CD4-positive, alpha-beta T cell treated with Interleukin-2 at 100 ng/mL for 4 hours (primary cell): ENCODE results near the gene SLC9A2.
A peak's percentile ranks its signal among the peaks of the same experiment; 100 is the strongest.

ENCODE experiments used
- DNase-seq: peaks from one replicate; pipeline ENCODE4 v3.0.0-alpha.2; 2020; ENCODE audit warnings: low spot score

SLC9A2 gene, protein sequence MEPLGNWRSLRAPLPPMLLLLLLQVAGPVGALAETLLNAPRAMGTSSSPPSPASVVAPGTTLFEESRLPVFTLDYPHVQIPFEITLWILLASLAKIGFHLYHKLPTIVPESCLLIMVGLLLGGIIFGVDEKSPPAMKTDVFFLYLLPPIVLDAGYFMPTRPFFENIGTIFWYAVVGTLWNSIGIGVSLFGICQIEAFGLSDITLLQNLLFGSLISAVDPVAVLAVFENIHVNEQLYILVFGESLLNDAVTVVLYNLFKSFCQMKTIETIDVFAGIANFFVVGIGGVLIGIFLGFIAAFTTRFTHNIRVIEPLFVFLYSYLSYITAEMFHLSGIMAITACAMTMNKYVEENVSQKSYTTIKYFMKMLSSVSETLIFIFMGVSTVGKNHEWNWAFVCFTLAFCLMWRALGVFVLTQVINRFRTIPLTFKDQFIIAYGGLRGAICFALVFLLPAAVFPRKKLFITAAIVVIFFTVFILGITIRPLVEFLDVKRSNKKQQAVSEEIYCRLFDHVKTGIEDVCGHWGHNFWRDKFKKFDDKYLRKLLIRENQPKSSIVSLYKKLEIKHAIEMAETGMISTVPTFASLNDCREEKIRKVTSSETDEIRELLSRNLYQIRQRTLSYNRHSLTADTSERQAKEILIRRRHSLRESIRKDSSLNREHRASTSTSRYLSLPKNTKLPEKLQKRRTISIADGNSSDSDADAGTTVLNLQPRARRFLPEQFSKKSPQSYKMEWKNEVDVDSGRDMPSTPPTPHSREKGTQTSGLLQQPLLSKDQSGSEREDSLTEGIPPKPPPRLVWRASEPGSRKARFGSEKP

DNA sequence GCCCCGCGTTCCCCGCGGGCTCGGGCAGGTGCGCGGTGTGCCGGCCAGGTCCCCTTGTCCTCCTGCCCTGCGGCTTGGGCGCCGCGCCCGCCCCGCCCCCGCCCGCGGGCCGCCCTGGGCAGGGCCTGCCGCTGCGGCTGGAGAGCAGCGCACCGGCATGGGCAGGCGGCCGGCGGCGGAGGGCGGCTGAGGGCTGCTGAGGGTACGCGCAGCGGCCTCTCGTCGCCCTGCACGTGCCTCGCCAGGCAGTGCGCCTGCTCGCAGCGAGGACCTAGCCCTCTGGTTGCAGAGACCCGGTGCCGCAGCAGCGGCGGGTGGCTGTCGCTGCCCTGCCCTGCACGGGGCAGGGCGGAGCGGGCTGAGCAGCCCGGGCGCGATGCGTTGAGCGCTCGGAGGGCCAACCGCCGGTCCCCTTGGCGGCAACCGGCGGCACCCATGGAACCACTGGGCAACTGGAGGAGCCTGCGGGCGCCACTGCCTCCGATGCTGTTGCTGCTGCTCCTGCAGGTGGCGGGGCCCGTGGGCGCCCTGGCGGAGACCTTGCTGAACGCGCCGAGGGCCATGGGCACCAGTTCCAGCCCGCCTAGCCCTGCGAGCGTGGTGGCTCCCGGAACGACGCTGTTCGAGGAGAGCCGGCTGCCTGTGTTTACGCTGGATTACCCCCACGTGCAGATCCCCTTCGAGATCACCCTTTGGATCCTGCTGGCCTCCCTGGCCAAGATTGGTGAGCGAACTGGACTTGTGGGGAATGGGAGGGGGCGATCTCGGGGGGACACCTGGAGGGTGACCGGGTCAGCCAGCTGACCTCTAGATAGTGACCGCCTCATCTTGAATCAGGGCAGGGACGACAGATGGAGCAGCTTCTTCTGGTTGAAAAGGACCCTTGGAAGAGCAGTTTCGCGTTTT, at the start of gene SLC9A2:
SLC9A2 (plus strand) TSS at position 140 of the 906 bp plus-strand sequence; CDS start at position 436, 296 bp downstream.
- no peak for DNase-seq

DNA sequence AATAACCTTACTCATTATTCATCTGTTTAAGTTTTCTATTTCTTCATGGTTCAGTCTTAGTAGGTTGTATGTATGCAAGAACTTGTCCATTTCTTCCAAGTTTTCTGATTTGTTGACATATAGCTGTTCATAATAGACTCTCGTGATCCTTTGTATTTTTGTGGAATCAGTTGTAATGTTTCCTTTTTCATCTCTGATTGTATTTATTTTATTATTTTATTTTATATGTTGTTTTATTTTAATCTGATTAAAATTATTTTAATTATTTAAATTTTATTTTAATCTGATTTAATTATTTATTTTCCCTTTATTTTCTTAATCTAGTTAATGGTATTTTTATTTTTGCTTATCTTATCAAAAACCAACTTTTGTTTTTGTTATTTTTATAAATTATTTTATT, 43.5 kb upstream of the SLC9A2 start:
- DNase-seq = no peak

DNA sequence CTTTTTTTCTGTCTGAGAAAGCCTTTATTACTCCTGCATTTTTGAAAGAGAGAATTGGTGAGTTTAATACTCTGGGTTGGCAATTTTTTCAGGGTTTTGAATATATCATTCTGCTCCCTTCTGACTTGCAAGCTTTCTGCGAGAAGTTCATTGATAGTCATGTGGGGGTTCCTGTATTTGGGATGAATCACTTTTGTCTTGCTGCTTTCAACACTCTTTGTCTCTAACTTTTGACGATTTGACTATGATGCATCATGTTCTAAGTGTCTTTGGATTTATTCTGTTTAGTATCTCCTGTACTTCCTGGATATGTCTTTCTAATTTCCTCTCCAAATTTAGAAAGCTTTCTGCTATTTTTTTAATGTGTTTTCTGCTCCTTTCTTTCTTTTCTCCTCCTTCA, 41.0 kb upstream of the SLC9A2 start:
- DNase-seq = no peak

DNA sequence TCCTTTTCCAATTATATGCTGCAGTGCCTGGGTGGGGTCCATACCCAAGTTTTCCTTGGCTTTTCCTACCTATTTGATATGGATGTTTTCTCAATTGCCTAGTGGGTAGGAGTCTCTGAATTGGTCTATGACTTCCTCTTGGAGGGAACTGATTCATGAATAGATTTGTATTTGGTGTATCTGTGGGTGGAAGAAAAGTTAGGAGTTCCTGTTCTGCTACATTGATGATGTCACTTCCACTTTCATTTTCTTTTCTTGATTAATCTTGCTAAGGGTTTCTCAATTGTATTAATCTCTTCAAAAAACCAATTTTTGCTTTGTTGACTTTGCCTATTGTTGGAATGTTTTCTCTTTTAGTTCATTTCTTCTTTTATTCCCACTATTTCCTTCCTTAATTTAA, 37.4 kb upstream of the SLC9A2 start:
- no peak for DNase-seq

DNA sequence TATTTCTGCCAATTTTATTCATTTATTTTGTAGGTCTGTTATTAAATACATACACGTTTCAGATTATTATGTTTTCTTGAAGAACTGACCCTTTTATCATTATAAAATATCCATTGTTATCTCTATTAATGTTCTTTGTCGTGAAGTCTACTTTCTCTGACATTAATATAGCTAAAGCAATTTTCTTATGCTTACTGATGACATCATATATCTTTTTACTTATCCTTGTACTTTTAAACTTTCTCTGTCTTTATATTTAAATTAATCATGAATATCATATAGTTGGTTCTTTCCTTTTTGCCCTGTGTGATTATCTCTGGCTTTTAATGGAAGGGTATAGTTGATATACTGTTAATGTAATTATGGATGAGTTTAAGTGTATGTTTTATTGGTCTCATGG, 36.5 kb upstream of the SLC9A2 start:
- DNase-seq = no peak

DNA sequence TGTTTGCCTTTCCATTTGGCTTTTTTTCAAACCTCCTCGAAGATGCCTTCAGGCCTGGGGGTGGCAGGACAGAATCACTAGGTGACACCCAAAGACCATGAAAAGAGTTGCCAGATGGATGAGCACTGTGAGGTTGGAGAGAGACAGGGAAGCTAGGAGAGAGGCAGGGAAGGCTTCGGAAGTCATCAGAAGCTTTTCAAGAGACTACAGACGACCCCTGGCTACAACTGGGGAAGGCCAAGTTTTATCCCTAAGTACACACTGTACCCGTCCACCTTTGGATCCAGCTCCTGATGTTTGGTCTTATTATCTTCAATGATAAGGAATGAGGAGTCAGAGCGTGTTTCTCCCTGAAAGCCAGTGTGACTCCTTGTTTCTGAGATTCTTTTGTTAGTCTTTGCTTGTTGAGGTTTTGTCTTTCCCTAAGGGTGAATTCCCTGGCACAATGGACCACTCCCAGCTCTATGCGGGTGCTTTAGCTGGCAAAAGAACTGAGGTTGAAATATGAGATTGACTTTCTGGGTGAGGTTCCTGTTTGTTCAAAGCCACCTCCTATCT, 33.4 kb upstream of the SLC9A2 start:
- no peak for DNase-seq

DNA sequence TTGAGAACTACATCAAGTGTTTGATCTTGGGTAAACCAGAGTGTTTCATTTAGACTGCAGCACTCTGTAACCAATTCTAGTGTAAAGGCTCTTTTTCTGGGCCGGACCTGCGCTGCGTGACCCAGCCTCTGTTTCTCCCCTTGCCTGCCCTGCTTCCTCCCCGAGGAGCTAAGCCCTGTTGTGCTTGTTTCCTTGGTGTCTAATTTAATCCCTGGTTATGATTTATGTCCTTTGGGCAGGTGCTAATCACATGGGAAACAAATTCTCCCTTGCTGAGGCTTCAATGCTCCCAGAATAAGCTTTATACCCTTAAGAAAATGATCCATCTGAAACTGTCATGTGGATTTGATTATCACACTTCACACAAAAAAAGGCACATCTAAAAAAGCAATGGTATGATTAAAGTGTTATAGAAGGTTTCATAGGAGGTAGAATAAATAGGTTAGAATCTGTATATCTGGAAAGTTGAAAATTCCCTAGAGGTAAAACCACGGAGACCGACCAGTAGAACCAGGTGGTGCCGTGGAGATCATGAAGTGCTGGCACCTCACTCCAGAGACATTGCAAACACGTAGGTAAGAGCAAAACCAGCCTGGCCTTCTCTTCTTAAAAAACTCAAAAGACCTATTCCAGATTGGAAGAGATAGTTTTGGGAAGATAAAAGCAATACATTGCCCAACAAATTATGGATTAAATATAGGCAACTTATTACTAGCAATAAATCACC, 31.0 kb upstream of the SLC9A2 start:
- DNase-seq = no peak

DNA sequence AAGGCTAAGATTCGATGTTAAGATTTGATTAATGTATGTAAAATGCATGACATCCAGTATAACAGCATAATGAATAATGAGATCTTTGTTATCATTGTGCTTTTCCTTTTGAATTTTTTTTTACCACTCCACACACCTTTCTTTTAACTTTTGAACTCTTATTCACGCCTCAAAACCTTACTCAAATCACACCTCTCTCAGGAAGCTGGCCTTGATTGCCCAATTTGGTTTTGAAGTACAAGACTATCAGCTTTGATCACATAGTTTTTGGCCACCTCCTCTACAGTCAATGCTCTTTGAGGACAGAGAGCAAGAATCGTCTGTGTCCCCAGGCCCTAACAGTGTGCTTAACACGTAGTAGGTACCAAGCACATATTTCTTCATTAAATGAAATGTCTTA, 29.9 kb upstream of the SLC9A2 start:
- no peak for DNase-seq

DNA sequence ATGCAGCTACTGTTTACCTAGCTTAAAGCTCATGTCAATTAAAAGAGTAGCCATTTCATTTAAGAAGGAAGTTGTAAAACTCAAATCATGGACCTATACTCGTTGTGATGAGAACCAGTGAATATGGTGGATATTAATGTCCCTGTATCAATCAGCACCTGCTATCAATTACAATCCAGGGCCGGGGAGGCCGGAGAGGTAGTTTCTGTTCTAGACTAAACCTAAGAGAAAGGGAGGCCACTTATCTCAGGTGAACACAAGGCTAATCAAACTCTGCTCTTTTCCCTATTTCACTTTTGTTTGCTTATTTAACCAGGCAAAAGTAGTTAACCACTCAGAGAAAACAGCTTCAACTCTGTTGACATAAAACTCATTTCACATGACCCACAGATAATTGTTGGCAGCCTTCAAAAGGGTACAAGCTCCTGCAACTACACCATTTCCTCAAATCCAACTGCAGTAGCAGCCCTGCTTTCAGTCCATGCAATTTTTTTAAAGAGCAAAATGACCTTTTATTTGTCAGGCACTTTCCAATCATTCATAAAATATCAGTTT, 27.8 kb upstream of the SLC9A2 start:
- no peak for DNase-seq

DNA sequence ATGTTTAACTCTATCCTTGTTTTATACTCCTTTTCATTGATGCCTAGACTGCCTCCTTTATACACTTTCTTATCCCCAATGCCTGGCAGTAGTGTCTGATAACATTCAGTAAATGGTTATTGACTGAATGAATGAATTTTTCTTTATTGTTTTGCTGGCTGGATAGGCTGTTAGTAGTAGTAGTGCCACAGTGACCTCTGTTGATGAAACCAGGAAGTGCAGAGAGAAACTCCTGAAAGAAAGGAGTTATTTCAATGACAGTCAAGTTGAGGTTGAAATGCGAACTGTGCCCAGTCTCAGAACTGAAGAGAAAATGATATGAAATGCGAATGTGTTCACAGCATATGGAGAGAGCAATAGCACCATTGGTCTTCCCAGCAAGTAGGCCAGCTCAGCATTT, 26.8 kb upstream of the SLC9A2 start:
- peak; percentile 4 for DNase-seq

DNA sequence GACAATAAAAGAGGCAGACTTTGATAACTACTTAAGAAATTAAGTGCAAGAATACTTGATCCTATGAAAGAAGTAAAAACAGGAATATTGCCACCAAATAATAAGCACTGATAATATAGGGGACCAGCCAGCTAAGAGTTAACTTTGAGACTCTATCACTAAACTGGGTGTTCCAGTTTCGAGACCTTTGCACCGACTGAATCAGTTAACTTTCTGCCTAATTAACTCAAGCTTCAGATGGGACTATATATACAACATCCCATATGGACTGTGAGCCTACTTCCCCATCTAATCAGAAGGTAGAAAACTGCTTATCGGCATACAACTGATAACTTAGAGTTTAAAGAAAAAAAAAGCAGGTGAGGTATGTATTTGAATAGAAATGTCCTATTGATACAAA, 25.8 kb upstream of the SLC9A2 start:
- DNase-seq = no peak

DNA sequence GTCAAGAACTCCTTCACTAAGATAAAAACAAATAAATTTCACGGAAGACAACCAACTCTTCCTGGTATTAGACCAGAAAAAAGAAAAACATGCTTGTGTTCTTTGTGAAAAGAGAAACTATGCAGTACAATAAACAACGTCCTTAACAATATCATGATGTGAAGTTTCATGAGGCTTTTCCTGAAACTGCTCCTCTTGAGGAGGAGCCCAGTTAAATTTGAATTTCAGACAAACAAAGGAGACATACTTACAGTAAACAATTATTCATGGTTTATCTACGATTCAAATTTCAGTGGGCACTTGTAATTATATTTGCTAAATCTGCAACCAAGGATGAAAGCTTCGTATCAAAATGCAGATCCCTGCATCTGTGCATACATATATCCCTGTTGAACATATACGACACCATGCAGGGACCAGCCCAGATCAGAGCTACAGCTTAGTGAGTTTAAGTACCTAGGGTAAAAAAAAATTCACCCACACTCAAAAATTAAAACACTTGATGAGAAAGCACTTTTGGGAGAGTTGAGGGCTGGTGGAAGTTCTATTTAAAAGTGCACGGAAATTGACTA, 24.8 kb upstream of the SLC9A2 start:
- DNase-seq = no peak

DNA sequence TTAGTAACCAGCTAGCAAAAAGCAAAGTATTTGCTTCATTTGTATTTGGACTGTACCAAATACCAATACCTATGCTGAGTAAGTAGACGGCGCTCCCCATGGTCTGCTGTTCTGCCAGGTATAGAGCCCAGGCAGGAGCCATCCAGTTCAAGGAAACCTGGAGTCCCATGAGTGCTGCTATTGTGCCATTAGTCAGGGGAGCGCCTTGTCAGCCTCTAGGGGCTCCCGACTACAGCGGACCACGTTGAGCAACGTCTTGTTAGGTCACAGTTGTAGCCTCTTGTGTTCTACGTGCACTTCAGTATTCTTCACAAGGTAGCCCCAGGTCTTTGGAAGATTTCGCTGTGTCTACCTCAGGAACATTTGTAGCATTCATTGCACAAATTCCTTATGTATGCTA, 21.6 kb upstream of the SLC9A2 start:
- DNase-seq = no peak

DNA sequence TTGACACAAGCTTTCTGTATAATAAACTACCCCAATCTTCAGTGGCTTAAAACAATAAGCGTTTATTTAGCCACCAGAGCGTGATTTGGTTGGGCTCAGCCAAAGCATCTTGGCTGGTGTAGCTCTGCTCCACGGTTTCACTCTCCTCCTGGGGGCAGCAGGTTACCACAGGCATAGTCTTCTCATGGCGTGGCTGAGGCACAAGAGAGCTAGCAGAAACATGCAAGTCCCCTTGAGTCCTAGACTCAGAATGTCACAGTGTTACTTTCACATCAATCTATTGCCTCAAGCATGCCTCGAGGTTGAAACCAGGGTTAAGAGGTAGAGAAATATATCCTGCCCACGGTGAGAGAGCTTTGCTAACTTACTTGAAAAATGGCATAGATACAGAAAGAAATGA, 19.9 kb upstream of the SLC9A2 start:
- no peak for DNase-seq

DNA sequence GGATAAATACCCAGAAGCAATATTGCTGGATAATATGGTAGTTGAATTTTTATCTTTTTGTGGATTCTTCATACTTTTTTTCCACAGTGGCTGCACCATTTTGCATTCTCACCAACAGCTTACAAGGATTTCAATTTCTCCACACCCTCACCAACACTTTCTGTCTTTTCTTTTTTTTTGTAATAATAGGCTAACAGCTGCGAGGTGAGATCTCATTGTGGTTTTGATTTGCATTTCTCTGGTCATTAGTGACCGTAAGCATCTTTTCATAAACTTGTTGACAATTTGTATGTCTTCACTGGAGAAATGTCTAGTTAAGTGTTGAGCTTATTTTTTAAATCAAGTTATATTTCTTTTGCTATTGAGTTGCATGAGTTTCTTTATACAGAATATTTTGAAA, 17.6 kb upstream of the SLC9A2 start:
- no peak for DNase-seq

DNA sequence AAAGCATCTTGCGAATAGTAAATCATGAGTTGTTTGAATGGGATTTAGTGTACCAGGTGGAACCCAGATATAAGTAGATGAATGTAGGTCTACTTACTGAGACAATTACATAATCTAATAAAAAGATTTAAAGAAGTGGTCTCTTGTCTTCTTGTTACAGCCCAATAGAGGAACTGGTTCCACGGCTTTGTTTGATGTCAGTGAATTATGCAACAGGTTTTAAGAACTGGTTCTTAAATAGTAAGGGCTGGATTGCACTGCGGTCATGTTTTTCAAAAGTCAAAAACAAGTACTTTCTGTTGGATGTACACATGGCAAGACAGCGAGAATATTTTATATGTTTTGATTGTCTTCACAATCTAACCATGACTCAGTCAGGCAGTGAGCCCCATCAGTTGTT, 15.4 kb upstream of the SLC9A2 start:
- DNase-seq = no peak

DNA sequence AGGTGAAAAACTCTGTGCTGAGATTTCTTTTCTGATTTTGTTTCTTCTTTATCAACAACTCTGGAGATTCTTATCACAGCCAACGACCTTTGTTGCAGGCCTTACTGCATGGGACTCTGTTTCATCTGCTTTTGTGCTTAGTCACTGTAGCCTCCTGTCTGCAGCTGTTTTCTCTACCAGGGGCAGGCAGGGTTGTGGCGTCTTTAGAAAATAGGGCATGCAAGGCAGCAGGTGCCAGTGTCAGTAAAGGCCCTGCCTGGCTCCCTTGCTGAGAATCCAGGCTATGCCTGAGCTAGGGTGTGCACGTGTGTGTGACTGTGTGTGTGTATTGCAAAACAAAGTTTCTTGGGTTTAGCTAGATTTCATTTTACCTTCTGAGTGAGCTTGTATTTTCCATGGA, 14.6 kb upstream of the SLC9A2 start:
- no peak for DNase-seq

DNA sequence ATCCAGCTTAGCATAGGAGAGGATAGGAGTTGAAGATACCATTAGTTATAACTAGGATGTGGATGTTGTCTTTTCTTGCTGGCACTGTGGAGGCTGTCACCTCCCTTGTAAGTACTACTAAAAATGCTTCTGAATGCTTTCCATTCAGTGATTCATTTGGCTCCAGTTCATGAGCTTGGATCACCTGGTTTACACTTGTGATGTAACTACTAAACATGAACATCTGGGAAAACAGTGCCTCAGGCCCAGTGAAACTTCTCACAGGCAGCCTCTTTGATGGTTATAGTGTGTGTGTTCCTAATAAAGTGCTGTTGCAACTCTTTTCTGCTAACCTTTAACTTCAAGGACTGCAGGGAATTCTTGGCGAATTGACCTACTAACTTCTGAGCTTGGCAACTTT, 13.0 kb upstream of the SLC9A2 start:
- no peak for DNase-seq

DNA sequence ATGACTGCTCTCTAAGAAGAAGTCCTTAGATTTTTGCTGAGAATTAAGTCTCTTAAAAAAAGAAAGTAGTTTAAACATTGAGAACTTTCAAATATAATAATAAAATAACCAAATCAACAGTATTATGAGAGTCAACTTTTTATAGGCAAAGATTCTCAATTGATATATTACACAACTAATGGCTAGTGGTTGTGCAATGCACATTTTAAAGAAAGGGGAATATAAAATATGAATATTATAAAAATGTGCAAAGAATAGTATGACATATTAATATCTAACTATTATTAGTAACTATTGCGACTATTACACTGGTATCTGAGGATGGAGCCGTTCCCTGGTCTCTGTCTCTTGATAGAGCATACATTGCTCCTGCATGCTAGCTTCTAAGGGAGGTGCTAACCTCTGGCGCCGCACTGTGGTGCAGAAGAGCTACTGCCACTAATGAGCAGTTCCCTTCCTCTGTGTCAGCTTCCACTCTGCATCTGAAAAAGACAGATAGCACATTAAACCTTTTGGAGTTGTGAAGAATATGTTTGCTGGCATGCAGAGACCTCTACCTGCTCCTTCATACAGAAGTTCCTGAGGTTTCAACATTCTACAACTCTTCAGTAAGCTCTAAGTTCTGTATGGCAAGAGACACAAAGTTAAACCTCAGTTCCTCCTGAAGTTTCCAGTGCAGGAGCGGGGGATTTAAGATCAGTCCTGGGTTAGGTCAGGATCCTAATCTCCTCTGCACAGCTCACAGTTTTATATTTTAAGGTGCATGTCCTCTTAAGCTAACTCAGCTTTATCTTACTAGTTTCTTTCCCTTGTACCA, 3.5 kb upstream of the SLC9A2 start:
- peak; percentile 17 for DNase-seq
